ENCODE data around the gene TEDC2. TPM values are rescaled to one million over a fixed set of nuclear protein-coding genes. Genes with fewer than 3 reads are reported as not detected.

Gene TEDC2
- total and polyA plus RNA-seq, 2 of the 8 experiments (the other 6 are each of a cell fraction or from before 2014, with no cell fraction given) = 54.6 to 55.6 TPM

- no peak for DNase-seq (ENCODE audit: low read depth in 1 of 2, low spot score in 2 of 2)
- H2AFZ ChIP-seq (ENCODE audit: low read length) = no peak overlapping the region
- 99% methylated on average over 17 of the region's 18 CpGs; no CpG with 5 or more reads in 1 of the 2 experiments for WGBS, 2 experiments (ENCODE audit: extremely low coverage in 1 of 2, insufficient coverage in 1 of 2, insufficient read length in 1 of 2, insufficient replicate concordance in 2 of 2, low coverage in 1 of 2, low lambda C conversion rate in 2 of 2, missing lambda C conversion rate in 1 of 2)
- no peaks in the 10 kb centered on the region; the same call in 1 of the 2 replicates for H3K79me1 ChIP-seq (ENCODE audit: low read depth, low read length)
- no peaks in the 10 kb centered on the region for H3K9me3 ChIP-seq (ENCODE audit: insufficient read depth in 2 of 2, low read depth in 1 of 2, low read length in 1 of 2)
- no peak overlapping the region for H2BK12ac ChIP-seq (ENCODE audit: low read depth, low read length)
- no peak overlapping the region for H2AK5ac ChIP-seq (ENCODE audit: low read depth, low read length)
- no peak overlapping the region for H2BK5ac ChIP-seq (ENCODE audit: low read depth, low read length)
- H3K27me3 ChIP-seq (replicated peaks in 1 of 4; ENCODE audit: control insufficient read depth in 3 of 4, extremely low read depth in 1 of 4, insufficient read depth in 3 of 4, low read length in 3 of 4) = no peaks in the 10 kb centered on the region
- H3K36me3 ChIP-seq (ENCODE audit: control insufficient read depth in 2 of 4, insufficient read depth in 4 of 4, low read length in 3 of 4) = peaks cover 46 to 76% (median 66%) of the 10 kb centered on the region in 4 experiments
- no peaks in the 10 kb centered on the region for H3K79me2 ChIP-seq (ENCODE audit: control insufficient read depth in 1 of 2, insufficient read depth in 2 of 2, low read length in 2 of 2)
- no peak overlapping the region for H4K91ac ChIP-seq (replicated peaks; ENCODE audit: insufficient read length, low read length)
- H3K4me1 ChIP-seq (replicated peaks in 1 of 4; ENCODE audit: control insufficient read depth in 3 of 4, insufficient read depth in 4 of 4, low read length in 3 of 4) = no peaks in the 10 kb centered on the region
- H3K4me2 ChIP-seq (ENCODE audit: insufficient read depth in 1 of 2, low read depth in 2 of 2, low read length in 2 of 2) = no peak overlapping the region
- no peak overlapping the region for H2BK120ac ChIP-seq (replicated peaks; ENCODE audit: low read depth, low read length)
- POLR2A ChIA-PET (ENCODE audit: partially characterized antibody) = interaction anchor here (2.2 kb wide), 1 partner anchor 17 kb away, joined by 6 read pairs; no protein-coding TSS in a partner anchor
- no peak overlapping the region for H3K56ac ChIP-seq (replicated peaks; ENCODE audit: insufficient read length, low read depth, low read length)
- H3K9ac ChIP-seq (replicated peaks in 1 of 4; ENCODE audit: extremely low read depth in 1 of 4, low read depth in 3 of 4, low read length in 3 of 4) = no peak overlapping the region
- H3K4ac ChIP-seq (replicated peaks; ENCODE audit: insufficient read length, low read depth, low read length) = no peak overlapping the region
- CTCF ChIA-PET (ENCODE audit: partially characterized antibody) = interaction anchor here (0.6 kb wide), 1 partner anchor 1754 kb away, joined by 3 read pairs; no protein-coding TSS in a partner anchor
- no peak overlapping the region for H3K23ac ChIP-seq (ENCODE audit: insufficient read length)
- no peak overlapping the region for H2BK15ac ChIP-seq (ENCODE audit: low read length)
- H2BK20ac ChIP-seq (ENCODE audit: low read length) = no peak overlapping the region
- TF ChIP-seq SP1 (IDR thresholded peaks at IDR 0.05; ENCODE audit: low read depth, low read length) (no peak), HDAC6 (IDR thresholded peaks at IDR 0.05; ENCODE audit: low read depth, low read length) (no peak), CEBPB (IDR thresholded peaks at IDR 0.05; ENCODE audit: low read depth, low read length) (no peak), RAD21 (IDR thresholded peaks at IDR 0.05 in 1 of 2, conservative IDR thresholded peaks at IDR 0.05 in 1 of 2; ENCODE audit: low read depth in 2 of 2, low read length in 2 of 2) (no peak), POLR2A (IDR thresholded peaks at IDR 0.05; ENCODE audit: control extremely low read depth in 1 of 2, low read depth in 2 of 2, low read length in 2 of 2) (no peak), USF2 (IDR thresholded peaks at IDR 0.05; ENCODE audit: low read length) (no peak), HDAC2 (IDR thresholded peaks at IDR 0.05; ENCODE audit: borderline replicate concordance in 1 of 2, low read depth in 2 of 2, low read length in 2 of 2) (no peak), SIRT6 (IDR thresholded peaks at IDR 0.05; ENCODE audit: low read length) (no peak), SIN3A (conservative IDR thresholded peaks at IDR 0.05 in 1 of 2, IDR thresholded peaks at IDR 0.05 in 1 of 2; ENCODE audit: low read depth in 1 of 2, low read length in 2 of 2) (no peak), YY1 (IDR thresholded peaks at IDR 0.05; ENCODE audit: low read depth, low read length) (no peak), CBX5 (IDR thresholded peaks at IDR 0.05; ENCODE audit: low read depth, low read length) (no peak), NRF1 (IDR thresholded peaks at IDR 0.05; ENCODE audit: low read depth, low read length) (no peak)
- H3K14ac ChIP-seq (ENCODE audit: insufficient read length) = no peak overlapping the region
- no peak overlapping the region for H4K5ac ChIP-seq (ENCODE audit: insufficient read length, low read depth, low read length)
- no peak overlapping the region for H3K27ac ChIP-seq (ENCODE audit: low read depth, low read length)
- H3K18ac ChIP-seq (ENCODE audit: extremely low read depth, low read length) = no peak overlapping the region
- no peaks in the 10 kb centered on the region for H3K23me2 ChIP-seq (ENCODE audit: low read depth, low read length)
- no peak for FAIRE-seq
- no peak overlapping the region for H3K4me3 ChIP-seq (ENCODE audit: extremely low read depth in 1 of 4, insufficient read depth in 2 of 4, low read depth in 3 of 4, low read length in 4 of 4)
- H4K8ac ChIP-seq (ENCODE audit: extremely low read depth, insufficient read depth, low read length) = no peak overlapping the region
- peaks cover 11 to 22% of the 10 kb centered on the region in 2 experiments for H4K20me1 ChIP-seq (replicated peaks in 1 of 2; ENCODE audit: control insufficient read depth in 1 of 2, insufficient read depth in 2 of 2, low read length in 2 of 2)
Measured at GRCh38 chr16:2451851-2452320, 8.0 kb upstream of the TEDC2 start.
